ENCODE results near the gene MAPK9. TPM values are rescaled to one million over a fixed set of nuclear protein-coding genes. Genes with fewer than 3 reads are reported as not detected.

The MAPK9 gene
- total RNA-seq, 4 donors from 2014 or later = 17.6 to 21.8 (median 19.5) TPM

DNA sequence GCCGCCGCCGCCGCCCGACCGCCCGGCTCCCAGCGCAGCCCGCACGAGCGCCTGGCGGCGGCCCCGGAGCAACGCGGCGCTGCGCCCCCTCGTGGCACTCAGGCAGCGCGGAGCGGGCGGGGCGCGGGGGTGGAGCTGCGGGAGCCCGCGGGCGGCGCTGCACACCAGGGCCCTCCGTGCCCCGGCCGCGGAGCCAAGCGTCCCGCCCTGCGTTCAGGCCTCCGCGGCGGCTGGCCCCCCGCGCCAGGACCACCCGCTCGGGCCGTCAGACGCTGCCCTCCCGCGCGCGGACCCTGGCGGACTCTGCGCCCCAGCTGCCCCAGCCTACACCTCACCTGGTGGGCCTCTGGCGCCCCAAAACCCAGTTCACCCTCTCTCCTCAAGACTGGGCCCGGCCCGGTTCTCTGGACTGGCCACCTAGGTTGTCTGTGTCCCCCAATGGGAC, 82.7 kb downstream of the MAPK9 start, which contains the start of gene RASGEF1C:
TSS of gene RASGEF1C (minus strand) at position 75 of the 445 bp plus-strand sequence. CDS start 71,159 bp downstream, outside the sequence.
- H3K4me3 ChIP-seq = peak within 1 kb of the TSS; percentile 48
- no peaks in the 10 kb centered on the region for H3K36me3 ChIP-seq
- H3K27ac ChIP-seq = no peak within 1 kb of the TSS
- H3K9me3 ChIP-seq = no peaks in the 10 kb centered on the region
- peaks cover 24% of the 10 kb centered on the region for H3K27me3 ChIP-seq
- TF ChIP-seq EP300 (IDR thresholded peaks at IDR 0.05) (no peak), CTCF (IDR thresholded peaks at IDR 0.05) (peak; percentile 12 to 46)
- H3K4me1 ChIP-seq = peaks cover 17% of the 10 kb centered on the region
- DNase-seq (ENCODE audit: low spot score in 2 of 2) = peak in 1 of 2 donors; percentile 54
- WGBS = 42% methylated on average over 2 of the region's 55 CpGs

DNA sequence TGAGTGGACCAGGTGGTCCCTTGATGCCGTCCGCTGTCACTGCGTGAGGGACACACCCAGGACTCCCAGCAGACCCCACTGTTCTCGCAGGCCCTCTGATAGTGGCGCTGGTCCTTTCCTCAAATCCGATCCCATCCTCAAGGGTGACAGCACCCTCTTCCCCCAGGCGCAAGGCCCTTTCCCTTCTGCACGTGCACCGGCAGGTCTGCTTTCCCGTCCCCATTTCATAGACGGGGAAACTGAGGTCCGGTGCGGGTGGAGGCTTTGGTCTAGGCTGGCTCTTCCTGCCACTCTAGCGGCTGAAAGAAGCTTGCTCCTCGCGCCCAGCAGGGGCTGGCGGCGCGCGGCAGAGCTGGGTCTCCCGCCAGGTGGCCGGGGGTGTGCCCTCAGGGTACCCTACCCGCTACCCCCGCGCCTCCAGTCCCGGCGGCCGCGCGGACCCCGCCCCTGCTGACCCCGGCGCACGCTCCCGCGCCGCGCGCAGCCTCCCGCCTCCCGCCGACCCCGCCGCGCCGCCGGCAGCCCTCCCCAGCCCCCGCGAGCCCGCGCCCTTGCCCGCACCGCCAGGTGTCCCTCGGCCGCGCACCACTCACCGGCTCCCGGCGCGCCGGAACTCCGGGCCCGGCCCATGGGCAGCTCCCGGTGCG, 83.3 kb downstream of the MAPK9 start:
- 7% methylated on average over 20 of the region's 65 CpGs for WGBS

GRCh38 chr5:180208038-180208434, 83.8 kb downstream of the MAPK9 start:
- 27% methylated on average over 7 of the region's 14 CpGs for WGBS
- no peaks in the 10 kb centered on the region for H3K9me3 ChIP-seq
- no peak overlapping the region for H3K27ac ChIP-seq
- no peaks in the 10 kb centered on the region for H3K36me3 ChIP-seq
- peaks cover 17% of the 10 kb centered on the region for H3K4me1 ChIP-seq
- TF ChIP-seq EP300 (IDR thresholded peaks at IDR 0.05) (no peak), POLR2A (IDR thresholded peaks at IDR 0.05) (no peak), CTCF (IDR thresholded peaks at IDR 0.05) (no peak), POLR2AphosphoS5 (IDR thresholded peaks at IDR 0.05) (no peak)
- peak overlapping the region; percentile 48 for H3K4me3 ChIP-seq
- peaks cover 24% of the 10 kb centered on the region for H3K27me3 ChIP-seq
- no peak for DNase-seq (ENCODE audit: low spot score in 2 of 2)

More for the DNA sequence above, 83.3 kb downstream of the MAPK9 start:
- TF ChIP-seq POLR2A (IDR thresholded peaks at IDR 0.05) (no peak), POLR2AphosphoS5 (IDR thresholded peaks at IDR 0.05) (no peak), EP300 (IDR thresholded peaks at IDR 0.05) (no peak), CTCF (IDR thresholded peaks at IDR 0.05) (no peak)
- peaks cover 24% of the 10 kb centered on the region for H3K27me3 ChIP-seq
- H3K4me3 ChIP-seq = peak overlapping the region; percentile 48
- no peak overlapping the region for H3K27ac ChIP-seq
- H3K4me1 ChIP-seq = peaks cover 17% of the 10 kb centered on the region
- H3K9me3 ChIP-seq = no peaks in the 10 kb centered on the region
- no peaks in the 10 kb centered on the region for H3K36me3 ChIP-seq
- DNase-seq (ENCODE audit: low spot score in 2 of 2) = no peak

DNA sequence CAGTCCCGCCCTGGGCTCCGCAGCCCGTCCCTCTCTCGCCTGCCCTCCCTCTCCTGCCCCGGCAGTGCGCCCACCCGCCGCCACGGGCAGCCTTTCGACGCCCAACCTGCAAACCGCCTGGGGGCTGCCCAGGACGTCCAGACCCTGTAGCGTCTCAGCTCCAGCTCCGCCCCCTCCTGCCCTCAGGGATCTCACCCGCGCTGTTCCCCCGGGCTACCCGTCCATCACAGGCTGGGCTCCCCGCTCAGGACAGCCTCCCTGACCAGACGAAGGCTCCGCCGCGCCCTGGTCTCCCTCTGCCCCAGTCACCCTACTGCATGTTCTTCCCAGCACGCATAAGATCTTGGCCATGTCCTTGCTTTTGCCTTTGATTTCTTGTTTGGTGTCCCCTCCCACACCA, 84.3 kb downstream of the MAPK9 start:
- peaks cover 14% of the 10 kb centered on the region for H3K4me1 ChIP-seq
- H3K27ac ChIP-seq = no peak overlapping the region
- peaks cover 24% of the 10 kb centered on the region for H3K27me3 ChIP-seq
- peak overlapping the region; percentile 48 for H3K4me3 ChIP-seq
- H3K9me3 ChIP-seq = no peaks in the 10 kb centered on the region
- 42% methylated on average over 25 of the region's 25 CpGs for WGBS
- TF ChIP-seq POLR2AphosphoS5 (IDR thresholded peaks at IDR 0.05) (no peak), CTCF (IDR thresholded peaks at IDR 0.05) (no peak), POLR2A (IDR thresholded peaks at IDR 0.05) (no peak), EP300 (IDR thresholded peaks at IDR 0.05) (no peak)
- no peak for DNase-seq (ENCODE audit: low spot score in 2 of 2)
- H3K36me3 ChIP-seq = no peaks in the 10 kb centered on the region

GRCh38 chr5:180206993-180207392, 84.9 kb downstream of the MAPK9 start:
- no peaks in the 10 kb centered on the region for H3K36me3 ChIP-seq
- TF ChIP-seq CTCF (IDR thresholded peaks at IDR 0.05) (no peak), EP300 (IDR thresholded peaks at IDR 0.05) (no peak), POLR2AphosphoS5 (IDR thresholded peaks at IDR 0.05) (no peak), POLR2A (IDR thresholded peaks at IDR 0.05) (no peak)
- peaks cover 24% of the 10 kb centered on the region for H3K27me3 ChIP-seq
- no peak for DNase-seq (ENCODE audit: low spot score in 2 of 2)
- H3K27ac ChIP-seq = no peak overlapping the region
- no peak overlapping the region for H3K4me3 ChIP-seq
- H3K9me3 ChIP-seq = no peaks in the 10 kb centered on the region
- WGBS = 63% methylated on average over 11 of the region's 11 CpGs
- peaks cover 14% of the 10 kb centered on the region for H3K4me1 ChIP-seq

All from suprapubic skin (tissue), 4 donors.